ENCODE data around the gene KIFC3.
"Not testable (repeated sequence)": the region's sequence is repeated elsewhere in the genome, so short reads cannot be mapped to it uniquely, and the experiment has no call there.

Gene KIFC3

GRCh38 chr16:57835439-57835838, 33.1 kb upstream of the KIFC3 start:
- not testable (repeated sequence) for H3K36me3 ChIP-seq (ENCODE audit: insufficient read depth, low read length); H3K9ac ChIP-seq (ENCODE audit: low read depth, low read length); H3K4me2 ChIP-seq (ENCODE audit: low read length); H3K4me3 ChIP-seq (ENCODE audit: low read length); H3K4me1 ChIP-seq (ENCODE audit: control insufficient read depth, insufficient read depth, low read length); H3K9me3 ChIP-seq (replicated peaks; ENCODE audit: low read length)
- H3K27me3 ChIP-seq (ENCODE audit: control insufficient read depth, insufficient read depth, low read length): peaks cover 11% of the 10 kb centered on the region

GRCh38 chr16:57834936-57835335, 32.6 kb upstream of the KIFC3 start:
- H3K4me3 ChIP-seq (ENCODE audit: low read length): no peak overlapping the region
- H3K27me3 ChIP-seq (ENCODE audit: control insufficient read depth, insufficient read depth, low read length): peaks cover 11% of the 10 kb centered on the region
- no peak overlapping the region for H3K4me2 ChIP-seq (ENCODE audit: low read length)
- no peaks in the 10 kb centered on the region for H3K36me3 ChIP-seq (ENCODE audit: insufficient read depth, low read length)
- H3K4me1 ChIP-seq (ENCODE audit: control insufficient read depth, insufficient read depth, low read length): peaks cover 5% of the 10 kb centered on the region
- no peaks in the 10 kb centered on the region for H3K9me3 ChIP-seq (replicated peaks; ENCODE audit: low read length)
- H3K9ac ChIP-seq (ENCODE audit: low read depth, low read length): no peak overlapping the region

- H3K36me3 ChIP-seq (ENCODE audit: insufficient read depth, low read length): no peaks in the 10 kb centered on the region
- no peaks in the 10 kb centered on the region for H3K9me3 ChIP-seq (replicated peaks; ENCODE audit: low read length)
- H3K4me1 ChIP-seq (ENCODE audit: control insufficient read depth, insufficient read depth, low read length): peaks cover 16% of the 10 kb centered on the region
- H3K4me2 ChIP-seq (ENCODE audit: low read length): no peak overlapping the region
- peaks cover 20% of the 10 kb centered on the region for H3K27me3 ChIP-seq (ENCODE audit: control insufficient read depth, insufficient read depth, low read length)
- no peak overlapping the region for H3K4me3 ChIP-seq (ENCODE audit: low read length)
- H3K9ac ChIP-seq (ENCODE audit: low read depth, low read length): no peak overlapping the region
Measured at GRCh38 chr16:57830890-57831484, 28.7 kb upstream of the KIFC3 start.

GRCh38 chr16:57829969-57830360, 27.7 kb upstream of the KIFC3 start:
- no peak overlapping the region for H3K4me2 ChIP-seq (ENCODE audit: low read length)
- H3K4me1 ChIP-seq (ENCODE audit: control insufficient read depth, insufficient read depth, low read length): peaks cover 14% of the 10 kb centered on the region
- H3K27me3 ChIP-seq (ENCODE audit: control insufficient read depth, insufficient read depth, low read length): peaks cover 30% of the 10 kb centered on the region
- H3K4me3 ChIP-seq (ENCODE audit: low read length): no peak overlapping the region
- H3K36me3 ChIP-seq (ENCODE audit: insufficient read depth, low read length): no peaks in the 10 kb centered on the region
- H3K9me3 ChIP-seq (replicated peaks; ENCODE audit: low read length): no peaks in the 10 kb centered on the region
- no peak overlapping the region for H3K9ac ChIP-seq (ENCODE audit: low read depth, low read length)

GRCh38 chr16:57828272-57829161, 26.2 kb upstream of the KIFC3 start:
- Histone ChIP-seq H3K9me3 (replicated peaks; ENCODE audit: low read length) (no peaks in the 10 kb centered on the region), H3K4me1 (ENCODE audit: control insufficient read depth, insufficient read depth, low read length) (peaks cover 11% of the 10 kb centered on the region), H3K4me3 (ENCODE audit: low read length) (no peak overlapping the region), H3K9ac (ENCODE audit: low read depth, low read length) (no peak overlapping the region), H3K36me3 (ENCODE audit: insufficient read depth, low read length) (no peaks in the 10 kb centered on the region), H3K27me3 (ENCODE audit: control insufficient read depth, insufficient read depth, low read length) (peaks cover 39% of the 10 kb centered on the region), H3K4me2 (ENCODE audit: low read length) (no peak overlapping the region)

GRCh38 chr16:57826706-57827625, 24.7 kb upstream of the KIFC3 start:
- H3K4me2 ChIP-seq (ENCODE audit: low read length): no peak overlapping the region

GRCh38 chr16:57826052-57826451, 23.8 kb upstream of the KIFC3 start:
- Histone ChIP-seq H3K9me3 (replicated peaks; ENCODE audit: low read length) (no peaks in the 10 kb centered on the region), H3K4me2 (ENCODE audit: low read length) (no peak overlapping the region), H3K4me3 (ENCODE audit: low read length) (no peak overlapping the region), H3K36me3 (ENCODE audit: insufficient read depth, low read length) (no peaks in the 10 kb centered on the region), H3K4me1 (ENCODE audit: control insufficient read depth, insufficient read depth, low read length) (peaks cover 11% of the 10 kb centered on the region), H3K9ac (ENCODE audit: low read depth, low read length) (no peak overlapping the region), H3K27me3 (ENCODE audit: control insufficient read depth, insufficient read depth, low read length) (peaks cover 50% of the 10 kb centered on the region)

More at GRCh38 chr16:57826706-57827625, 24.7 kb upstream of the KIFC3 start:
- Histone ChIP-seq H3K27me3 (ENCODE audit: control insufficient read depth, insufficient read depth, low read length) (peaks cover 45% of the 10 kb centered on the region), H3K9ac (ENCODE audit: low read depth, low read length) (no peak overlapping the region), H3K4me3 (ENCODE audit: low read length) (no peak overlapping the region), H3K9me3 (replicated peaks; ENCODE audit: low read length) (no peaks in the 10 kb centered on the region), H3K36me3 (ENCODE audit: insufficient read depth, low read length) (no peaks in the 10 kb centered on the region), H3K4me1 (ENCODE audit: control insufficient read depth, insufficient read depth, low read length) (peaks cover 11% of the 10 kb centered on the region)

GRCh38 chr16:57825298-57826044, 23.2 kb upstream of the KIFC3 start:
- Histone ChIP-seq H3K4me2 (ENCODE audit: low read length) (no peak overlapping the region), H3K27me3 (ENCODE audit: control insufficient read depth, insufficient read depth, low read length) (peaks cover 51% of the 10 kb centered on the region), H3K36me3 (ENCODE audit: insufficient read depth, low read length) (no peaks in the 10 kb centered on the region), H3K9me3 (replicated peaks; ENCODE audit: low read length) (no peaks in the 10 kb centered on the region), H3K4me1 (ENCODE audit: control insufficient read depth, insufficient read depth, low read length) (peaks cover 11% of the 10 kb centered on the region), H3K9ac (ENCODE audit: low read depth, low read length) (no peak overlapping the region), H3K4me3 (ENCODE audit: low read length) (no peak overlapping the region)

- no peaks in the 10 kb centered on the region for H3K9me3 ChIP-seq (replicated peaks; ENCODE audit: low read length)
- peaks cover 11% of the 10 kb centered on the region for H3K4me1 ChIP-seq (ENCODE audit: control insufficient read depth, insufficient read depth, low read length)
- H3K9ac ChIP-seq (ENCODE audit: low read depth, low read length): no peak overlapping the region
- H3K36me3 ChIP-seq (ENCODE audit: insufficient read depth, low read length): no peaks in the 10 kb centered on the region
- peaks cover 51% of the 10 kb centered on the region for H3K27me3 ChIP-seq (ENCODE audit: control insufficient read depth, insufficient read depth, low read length)
- H3K4me2 ChIP-seq (ENCODE audit: low read length): no peak overlapping the region
- no peak overlapping the region for H3K4me3 ChIP-seq (ENCODE audit: low read length)
Measured at GRCh38 chr16:57824888-57825287, 22.6 kb upstream of the KIFC3 start.

GRCh38 chr16:57823836-57824235, 21.5 kb upstream of the KIFC3 start:
- peaks cover 51% of the 10 kb centered on the region for H3K27me3 ChIP-seq (ENCODE audit: control insufficient read depth, insufficient read depth, low read length)
- H3K36me3 ChIP-seq (ENCODE audit: insufficient read depth, low read length): no peaks in the 10 kb centered on the region
- peaks cover 11% of the 10 kb centered on the region for H3K4me1 ChIP-seq (ENCODE audit: control insufficient read depth, insufficient read depth, low read length)
- no peak overlapping the region for H3K9ac ChIP-seq (ENCODE audit: low read depth, low read length)
- no peak overlapping the region for H3K4me3 ChIP-seq (ENCODE audit: low read length)
- no peak overlapping the region for H3K4me2 ChIP-seq (ENCODE audit: low read length)
- H3K9me3 ChIP-seq (replicated peaks; ENCODE audit: low read length): no peaks in the 10 kb centered on the region

- Histone ChIP-seq H3K4me3 (ENCODE audit: low read length) (no peak overlapping the region), H3K36me3 (ENCODE audit: insufficient read depth, low read length) (no peaks in the 10 kb centered on the region), H3K9ac (ENCODE audit: low read depth, low read length) (no peak overlapping the region), H3K4me1 (ENCODE audit: control insufficient read depth, insufficient read depth, low read length) (peaks cover 11% of the 10 kb centered on the region), H3K9me3 (replicated peaks; ENCODE audit: low read length) (no peaks in the 10 kb centered on the region), H3K4me2 (ENCODE audit: low read length) (no peak overlapping the region), H3K27me3 (ENCODE audit: control insufficient read depth, insufficient read depth, low read length) (peaks cover 47% of the 10 kb centered on the region)
Measured at GRCh38 chr16:57822856-57823255, 20.6 kb upstream of the KIFC3 start.

All from skeletal muscle satellite cell (primary cell).